T47D (cell line): ENCODE data around the gene ERICH6B.

ENCODE experiments used
- DNase-seq, 2 experiments: peaks; one replicate each; pipeline versions ENCODE4 v3.0.0 to v3.0.0-alpha.2; 2011 to 2012; ENCODE audit warnings: low read depth in 1 of 2, low spot score in 1 of 2
- JUND ChIP-seq: IDR thresholded peaks from 2 replicates; pipeline ENCODE4 v1.6.1; 2012; ENCODE audit warnings: low read depth
- in situ Hi-C: cut with HindIII; loops from 2 replicates; pipeline ENCODE4 v1.10.0; 2016; ENCODE audit warnings: low sequenced_read_pairs, low pct_unique_long_range_greater_than_20kb

The ERICH6B gene

GRCh38 chr13:45496942-45497341 is 118.6 kb downstream of the ERICH6B start:
- in situ Hi-C loops: no loop called here
- DNase-seq: no peak
- no peak for TF ChIP-seq JUND

DNA sequence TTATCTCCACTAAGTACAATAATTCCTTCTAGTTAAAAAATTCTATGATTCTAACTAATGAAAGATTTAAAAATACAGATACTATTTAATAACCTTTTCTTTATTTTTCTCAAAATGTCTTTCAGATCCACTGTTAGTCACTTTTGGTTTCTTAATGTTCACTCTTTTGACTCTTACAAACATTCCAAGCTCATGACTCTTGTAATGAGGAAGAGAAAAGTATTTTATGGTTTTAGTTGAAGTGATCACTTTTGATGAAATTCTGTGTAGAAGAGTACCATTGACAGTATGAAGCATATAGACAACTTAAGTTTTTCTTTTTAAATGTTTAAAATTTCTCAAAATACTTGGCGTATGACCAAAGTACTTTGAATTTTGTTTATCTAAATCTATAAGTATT is 123.0 kb downstream of the ERICH6B start:
- in situ Hi-C loops: no loop called here
- no peak for TF ChIP-seq JUND
- no peak for DNase-seq
